ENCODE results near the gene MICU1.

MICU1 gene

DNA sequence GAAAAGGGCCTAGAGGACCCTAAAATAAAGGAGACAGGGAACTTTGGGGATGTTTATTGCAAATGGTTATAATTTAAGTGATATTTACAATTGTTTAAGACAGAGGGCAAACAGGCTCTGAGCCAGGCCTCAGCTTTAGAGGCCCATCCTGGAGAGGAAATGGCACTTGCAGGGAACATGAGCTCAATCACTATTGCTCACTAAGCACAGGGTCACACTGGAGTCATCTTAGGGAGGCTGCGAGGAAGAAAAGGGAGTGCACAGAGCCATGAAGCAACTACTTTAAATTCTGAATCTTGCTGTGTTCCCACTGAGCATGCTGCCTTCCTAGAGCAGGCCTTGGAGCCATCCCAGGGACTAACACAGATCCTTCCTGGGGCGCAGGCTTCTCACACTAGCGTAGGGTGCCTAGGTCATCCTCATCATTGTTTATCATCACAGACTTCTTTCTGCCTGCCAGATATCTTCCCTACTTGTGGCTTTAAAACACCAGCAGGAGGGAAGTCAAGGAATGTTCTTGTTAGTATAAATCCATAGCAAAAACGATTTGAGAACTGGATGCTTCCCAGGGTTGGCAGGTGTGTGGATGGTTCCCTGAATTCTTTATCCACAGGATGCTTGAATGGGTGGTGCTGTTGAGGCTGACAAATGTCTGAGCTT lies 258.4 kb downstream of the MICU1 start:
- no peak for FAIRE-seq
- TF ChIP-seq TAF1 (IDR thresholded peaks at IDR 0.05; ENCODE audit: borderline replicate concordance, low read depth, low read length) (no peak), POLR2A (IDR thresholded peaks at IDR 0.05; ENCODE audit: low read depth, low read length) (no peak), POLR2AphosphoS5 (IDR thresholded peaks at IDR 0.05; ENCODE audit: low read depth, low read length) (no peak)

GRCh38 chr10:72365106-72365895 lies 260.6 kb downstream of the MICU1 start:
- no peak for DNase-seq (ENCODE audit: insufficient read length)
- TF ChIP-seq TAF1 (IDR thresholded peaks at IDR 0.05; ENCODE audit: borderline replicate concordance, low read depth, low read length) (no peak), POLR2AphosphoS5 (IDR thresholded peaks at IDR 0.05; ENCODE audit: low read depth, low read length) (no peak), POLR2A (IDR thresholded peaks at IDR 0.05; ENCODE audit: low read depth, low read length) (no peak)
- no peak for FAIRE-seq

More for the DNA sequence above, 258.4 kb downstream of the MICU1 start:
- no peak for DNase-seq (ENCODE audit: insufficient read length)

GRCh38 chr10:72364239-72364777 lies 261.6 kb downstream of the MICU1 start:
- DNase-seq (ENCODE audit: insufficient read length) (peak; percentile 70), FAIRE-seq (peak; percentile 99)
- TF ChIP-seq POLR2AphosphoS5 (IDR thresholded peaks at IDR 0.05; ENCODE audit: low read depth, low read length) (peak; percentile 73; the same call in 1 of the 2 replicates), POLR2A (IDR thresholded peaks at IDR 0.05; ENCODE audit: low read depth, low read length) (peak; percentile 66), TAF1 (IDR thresholded peaks at IDR 0.05; ENCODE audit: borderline replicate concordance, low read depth, low read length) (no peak)

- FAIRE-seq (no peak), DNase-seq (ENCODE audit: insufficient read length) (no peak)
- TF ChIP-seq TAF1 (IDR thresholded peaks at IDR 0.05; ENCODE audit: borderline replicate concordance, low read depth, low read length), result no peak
- no peak for TF ChIP-seq POLR2A (IDR thresholded peaks at IDR 0.05; ENCODE audit: low read depth, low read length)
- TF ChIP-seq POLR2AphosphoS5 (IDR thresholded peaks at IDR 0.05; ENCODE audit: low read depth, low read length), result no peak
Measured at GRCh38 chr10:72356987-72357386, 268.9 kb downstream of the MICU1 start.

- FAIRE-seq (no peak), DNase-seq (ENCODE audit: insufficient read length) (no peak)
- TF ChIP-seq POLR2AphosphoS5 (IDR thresholded peaks at IDR 0.05; ENCODE audit: low read depth, low read length) (no peak), TAF1 (IDR thresholded peaks at IDR 0.05; ENCODE audit: borderline replicate concordance, low read depth, low read length) (no peak), POLR2A (IDR thresholded peaks at IDR 0.05; ENCODE audit: low read depth, low read length) (no peak)
Measured at GRCh38 chr10:72356115-72356514, 269.8 kb downstream of the MICU1 start.

- no peak for FAIRE-seq
- TF ChIP-seq TAF1 (IDR thresholded peaks at IDR 0.05; ENCODE audit: borderline replicate concordance, low read depth, low read length) (no peak), POLR2A (IDR thresholded peaks at IDR 0.05; ENCODE audit: low read depth, low read length) (no peak), POLR2AphosphoS5 (IDR thresholded peaks at IDR 0.05; ENCODE audit: low read depth, low read length) (no peak)
- no peak for DNase-seq (ENCODE audit: insufficient read length)
Measured at GRCh38 chr10:72355214-72355555, 270.7 kb downstream of the MICU1 start.

- TF ChIP-seq POLR2AphosphoS5 (IDR thresholded peaks at IDR 0.05; ENCODE audit: low read depth, low read length) (peak; percentile 92), TAF1 (IDR thresholded peaks at IDR 0.05; ENCODE audit: borderline replicate concordance, low read depth, low read length) (peak; percentile 83), POLR2A (IDR thresholded peaks at IDR 0.05; ENCODE audit: low read depth, low read length) (peak; percentile 90)
- FAIRE-seq, result peak; percentile 91
- DNase-seq (ENCODE audit: insufficient read length), result peak; percentile 91
Measured at GRCh38 chr10:72354356-72355213, 271.3 kb downstream of the MICU1 start, which contains the start of gene DNAJB12. Gene DNAJB12, minus strand, starts transcription at chr10:72354919. Its CDS starts 22 bp downstream, at chr10:72354897.

DNA sequence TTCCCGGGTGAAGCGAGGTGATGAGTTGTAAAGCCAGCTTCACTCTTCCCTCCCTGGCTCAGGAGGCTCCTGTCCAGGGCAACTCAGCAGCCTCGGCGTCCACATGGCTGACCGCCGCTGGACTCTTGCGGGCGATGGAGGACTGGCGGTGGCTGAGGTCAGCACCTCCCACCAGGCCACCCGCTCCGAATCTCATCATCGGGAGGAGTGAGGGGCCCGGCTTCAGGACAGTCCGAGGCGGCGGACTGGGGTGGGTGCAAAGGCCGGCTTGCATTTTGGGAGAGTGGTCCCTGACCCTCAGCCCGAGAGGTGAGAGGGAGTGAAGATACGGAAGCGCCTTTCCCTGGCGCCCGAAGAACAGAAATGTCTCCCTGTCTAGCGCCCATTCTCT lies 271.9 kb downstream of the MICU1 start:
- TF ChIP-seq POLR2A (IDR thresholded peaks at IDR 0.05; ENCODE audit: low read depth, low read length) (no peak), POLR2AphosphoS5 (IDR thresholded peaks at IDR 0.05; ENCODE audit: low read depth, low read length) (no peak), TAF1 (IDR thresholded peaks at IDR 0.05; ENCODE audit: borderline replicate concordance, low read depth, low read length) (no peak)
- DNase-seq (ENCODE audit: insufficient read length) (no peak), FAIRE-seq (no peak)

DNA sequence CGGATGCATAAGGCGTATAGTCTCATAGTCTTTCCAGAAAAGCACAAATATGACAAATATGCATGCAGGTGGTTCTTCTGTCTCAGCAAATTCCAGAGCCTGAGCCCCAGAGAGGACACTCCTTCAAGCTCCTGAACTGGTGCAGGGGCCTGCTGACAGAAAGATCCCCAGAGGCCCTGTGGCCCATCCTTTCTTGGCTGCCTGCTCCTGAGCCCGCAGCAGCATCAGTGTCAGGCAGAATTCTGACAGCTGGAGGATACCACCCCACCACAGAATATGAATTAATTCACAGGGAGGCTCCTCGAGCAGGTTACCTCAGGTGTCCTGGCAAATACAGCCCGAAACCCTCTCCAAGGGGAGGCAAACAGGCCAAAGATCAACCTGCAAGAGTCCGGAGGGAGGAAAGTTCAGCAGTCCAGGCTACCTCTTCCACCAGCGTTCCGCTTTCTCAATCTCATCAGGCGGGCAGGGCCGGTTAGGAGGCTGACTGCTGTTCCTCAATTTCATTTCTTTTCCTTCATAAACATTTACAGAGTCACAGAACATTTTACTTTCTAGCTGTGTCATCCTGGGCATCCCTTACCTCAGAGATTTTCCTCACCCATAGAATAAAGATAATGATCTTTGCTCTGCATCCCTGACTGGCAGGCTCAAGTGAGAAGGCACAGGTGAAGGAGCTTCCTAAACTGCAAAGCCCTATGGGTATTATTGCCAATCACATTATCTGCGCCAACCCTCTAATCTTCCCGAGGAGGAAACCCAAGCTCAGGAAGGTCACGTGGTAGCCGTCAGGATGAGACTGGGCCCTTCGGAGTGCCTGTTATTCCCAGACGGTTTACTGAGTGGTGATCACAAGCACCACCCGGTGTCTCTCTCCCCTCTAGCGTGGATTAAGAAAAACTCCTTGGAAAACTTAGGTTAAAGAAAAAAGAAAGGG lies 272.6 kb downstream of the MICU1 start:
- FAIRE-seq (no peak), DNase-seq (ENCODE audit: insufficient read length) (no peak)
- TF ChIP-seq TAF1 (IDR thresholded peaks at IDR 0.05; ENCODE audit: borderline replicate concordance, low read depth, low read length) (no peak), POLR2AphosphoS5 (IDR thresholded peaks at IDR 0.05; ENCODE audit: low read depth, low read length) (no peak), POLR2A (IDR thresholded peaks at IDR 0.05; ENCODE audit: low read depth, low read length) (no peak)

- DNase-seq (ENCODE audit: insufficient read length), result no peak
- no peak for FAIRE-seq
- TF ChIP-seq POLR2A (IDR thresholded peaks at IDR 0.05; ENCODE audit: low read depth, low read length) (no peak), TAF1 (IDR thresholded peaks at IDR 0.05; ENCODE audit: borderline replicate concordance, low read depth, low read length) (no peak), POLR2AphosphoS5 (IDR thresholded peaks at IDR 0.05; ENCODE audit: low read depth, low read length) (no peak)
Measured at GRCh38 chr10:72351479-72351878, 274.4 kb downstream of the MICU1 start.
